ENCODE data around the gene CTNND2.

Gene CTNND2

GRCh38 chr5:11482011-11482410 lies 422.2 kb downstream of the CTNND2 start:
- H3K9ac ChIP-seq (ENCODE audit: low read depth, low read length) = no peak overlapping the region
- no peak overlapping the region for H3K27ac ChIP-seq (ENCODE audit: low read length)
- H3K4me1 ChIP-seq (ENCODE audit: insufficient read depth, low read length) = no peaks in the 10 kb centered on the region
- no peak overlapping the region for H3K4me3 ChIP-seq (ENCODE audit: low read depth in 1 of 2, low read length in 2 of 2)
- H3K79me2 ChIP-seq (ENCODE audit: insufficient read depth, low read length) = no peaks in the 10 kb centered on the region
- DNase-seq (no peak), ATAC-seq (ENCODE audit: insufficient read depth, low read depth) (no peak)
- no peak for TF ChIP-seq CTCF (IDR thresholded peaks at IDR 0.05; ENCODE audit: borderline replicate concordance, extremely low read depth, low read length, poor library complexity, severe bottlenecking)
- no peak for TF ChIP-seq EZH2 (IDR thresholded peaks at IDR 0.05; ENCODE audit: borderline replicate concordance, low read depth, low read length, severe bottlenecking)
- H3K36me3 ChIP-seq (ENCODE audit: insufficient read depth, low read length) = no peaks in the 10 kb centered on the region
- no peaks in the 10 kb centered on the region for H3K9me3 ChIP-seq (ENCODE audit: insufficient read depth, low read length, severe bottlenecking)
- H4K20me1 ChIP-seq (ENCODE audit: insufficient read depth, low read length) = no peaks in the 10 kb centered on the region
- no peak overlapping the region for H3K4me2 ChIP-seq (ENCODE audit: insufficient read depth, low read length)
- H3K27me3 ChIP-seq (ENCODE audit: insufficient read depth, low read length, poor library complexity) = no peaks in the 10 kb centered on the region
- no peak overlapping the region for H2AFZ ChIP-seq (ENCODE audit: low read depth, low read length)

- TF ChIP-seq EZH2 (IDR thresholded peaks at IDR 0.05; ENCODE audit: borderline replicate concordance, low read depth, low read length, severe bottlenecking) = no peak
- TF ChIP-seq CTCF (IDR thresholded peaks at IDR 0.05; ENCODE audit: borderline replicate concordance, extremely low read depth, low read length, poor library complexity, severe bottlenecking) = no peak
- no peak overlapping the region for H3K4me2 ChIP-seq (ENCODE audit: insufficient read depth, low read length)
- no peaks in the 10 kb centered on the region for H3K4me1 ChIP-seq (ENCODE audit: insufficient read depth, low read length)
- H3K36me3 ChIP-seq (ENCODE audit: insufficient read depth, low read length) = no peaks in the 10 kb centered on the region
- H3K4me3 ChIP-seq (ENCODE audit: low read depth in 1 of 2, low read length in 2 of 2) = no peak overlapping the region
- no peaks in the 10 kb centered on the region for H3K27me3 ChIP-seq (ENCODE audit: insufficient read depth, low read length, poor library complexity)
- DNase-seq = no peak
- no peak for ATAC-seq (ENCODE audit: insufficient read depth, low read depth)
- H2AFZ ChIP-seq (ENCODE audit: low read depth, low read length) = no peak overlapping the region
- H3K9ac ChIP-seq (ENCODE audit: low read depth, low read length) = no peak overlapping the region
- H3K27ac ChIP-seq (ENCODE audit: low read length) = no peak overlapping the region
- no peaks in the 10 kb centered on the region for H4K20me1 ChIP-seq (ENCODE audit: insufficient read depth, low read length)
- no peaks in the 10 kb centered on the region for H3K9me3 ChIP-seq (ENCODE audit: insufficient read depth, low read length, severe bottlenecking)
- H3K79me2 ChIP-seq (ENCODE audit: insufficient read depth, low read length) = no peaks in the 10 kb centered on the region
Measured at GRCh38 chr5:11477786-11478185, 426.5 kb downstream of the CTNND2 start.

GRCh38 chr5:11476866-11477265 lies 427.4 kb downstream of the CTNND2 start:
- Histone ChIP-seq H3K4me2 (ENCODE audit: insufficient read depth, low read length) (no peak overlapping the region), H3K79me2 (ENCODE audit: insufficient read depth, low read length) (no peaks in the 10 kb centered on the region), H2AFZ (ENCODE audit: low read depth, low read length) (no peak overlapping the region), H3K27ac (ENCODE audit: low read length) (no peak overlapping the region), H3K27me3 (ENCODE audit: insufficient read depth, low read length, poor library complexity) (no peaks in the 10 kb centered on the region), H3K9ac (ENCODE audit: low read depth, low read length) (no peak overlapping the region), H3K36me3 (ENCODE audit: insufficient read depth, low read length) (no peaks in the 10 kb centered on the region), H3K4me3 (ENCODE audit: low read depth in 1 of 2, low read length in 2 of 2) (no peak overlapping the region), H3K9me3 (ENCODE audit: insufficient read depth, low read length, severe bottlenecking) (no peaks in the 10 kb centered on the region), H4K20me1 (ENCODE audit: insufficient read depth, low read length) (no peaks in the 10 kb centered on the region), H3K4me1 (ENCODE audit: insufficient read depth, low read length) (no peaks in the 10 kb centered on the region)
- DNase-seq = no peak
- no peak for ATAC-seq (ENCODE audit: insufficient read depth, low read depth)
- TF ChIP-seq EZH2 (IDR thresholded peaks at IDR 0.05; ENCODE audit: borderline replicate concordance, low read depth, low read length, severe bottlenecking) (no peak), CTCF (IDR thresholded peaks at IDR 0.05; ENCODE audit: borderline replicate concordance, extremely low read depth, low read length, poor library complexity, severe bottlenecking) (no peak)

Data from DND-41 (cell line).